ENCODE results near the gene SETDB1. TPM values are rescaled to one million over a fixed set of nuclear protein-coding genes. Genes with fewer than 3 reads are reported as not detected.

SETDB1 gene
- total and polyA plus RNA-seq, 2 donors from 2014 or later: 12.1 to 51.6 TPM

DNA sequence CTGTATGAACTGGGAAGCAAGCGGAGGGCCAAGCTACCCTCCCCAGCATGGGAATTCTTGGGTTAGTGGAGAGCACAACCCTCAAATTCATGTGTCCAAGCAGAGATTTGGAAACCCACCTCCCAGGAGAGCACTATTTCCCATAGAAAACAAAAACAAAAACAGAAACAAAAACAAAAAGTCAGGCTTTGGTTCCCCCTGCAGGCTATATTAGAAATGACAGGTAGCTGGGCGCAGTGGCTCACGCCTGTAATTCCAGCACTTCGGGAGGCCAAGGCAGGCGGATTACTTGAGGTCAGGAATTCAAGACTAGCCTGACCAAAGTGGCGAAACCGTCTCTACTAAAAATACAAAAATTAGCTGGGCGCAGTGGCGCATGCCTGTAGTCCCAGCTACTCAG, 69.7 kb downstream of the SETDB1 start:
- peak overlapping the region in 1 of 3 donors; percentile 1 for H3K9ac ChIP-seq (ENCODE audit: low read length in 3 of 3)
- no peaks in the 10 kb centered on the region for H3K9me3 ChIP-seq (ENCODE audit: control insufficient read depth in 2 of 3, insufficient read depth in 1 of 3, low read length in 3 of 3)
- H3K4me1 ChIP-seq (ENCODE audit: control insufficient read depth in 2 of 3, insufficient read depth in 2 of 3, low read depth in 1 of 3, low read length in 3 of 3): peaks cover 0 to 5% (median 0%) of the 10 kb centered on the region in 3 donors
- peaks cover 0 to 30% (median 13%) of the 10 kb centered on the region in 3 donors for H3K36me3 ChIP-seq (ENCODE audit: control insufficient read depth in 2 of 3, insufficient read depth in 3 of 3, low read length in 3 of 3)
- intact Hi-C loops (cut with DNase I): no loop called here
- peak in 3 of 5 donors; percentile 40 to 59 (median 51) for DNase-seq
- no peak overlapping the region for H3K27ac ChIP-seq (ENCODE audit: low read depth in 2 of 2, low read length in 2 of 2)
- H3K4me3 ChIP-seq (ENCODE audit: low read length in 3 of 3): no peak overlapping the region
- TF ChIP-seq, protein P1, sequence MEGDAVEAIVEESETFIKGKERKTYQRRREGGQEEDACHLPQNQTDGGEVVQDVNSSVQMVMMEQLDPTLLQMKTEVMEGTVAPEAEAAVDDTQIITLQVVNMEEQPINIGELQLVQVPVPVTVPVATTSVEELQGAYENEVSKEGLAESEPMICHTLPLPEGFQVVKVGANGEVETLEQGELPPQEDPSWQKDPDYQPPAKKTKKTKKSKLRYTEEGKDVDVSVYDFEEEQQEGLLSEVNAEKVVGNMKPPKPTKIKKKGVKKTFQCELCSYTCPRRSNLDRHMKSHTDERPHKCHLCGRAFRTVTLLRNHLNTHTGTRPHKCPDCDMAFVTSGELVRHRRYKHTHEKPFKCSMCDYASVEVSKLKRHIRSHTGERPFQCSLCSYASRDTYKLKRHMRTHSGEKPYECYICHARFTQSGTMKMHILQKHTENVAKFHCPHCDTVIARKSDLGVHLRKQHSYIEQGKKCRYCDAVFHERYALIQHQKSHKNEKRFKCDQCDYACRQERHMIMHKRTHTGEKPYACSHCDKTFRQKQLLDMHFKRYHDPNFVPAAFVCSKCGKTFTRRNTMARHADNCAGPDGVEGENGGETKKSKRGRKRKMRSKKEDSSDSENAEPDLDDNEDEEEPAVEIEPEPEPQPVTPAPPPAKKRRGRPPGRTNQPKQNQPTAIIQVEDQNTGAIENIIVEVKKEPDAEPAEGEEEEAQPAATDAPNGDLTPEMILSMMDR (IDR thresholded peaks at IDR 0.05; ENCODE audit: borderline replicate concordance, extremely low read depth, insufficient read depth): peak; percentile 81
- no peaks in the 10 kb centered on the region for H3K27me3 ChIP-seq (ENCODE audit: control insufficient read depth, insufficient read depth, low read length)
- FAIRE-seq: no peak

DNA sequence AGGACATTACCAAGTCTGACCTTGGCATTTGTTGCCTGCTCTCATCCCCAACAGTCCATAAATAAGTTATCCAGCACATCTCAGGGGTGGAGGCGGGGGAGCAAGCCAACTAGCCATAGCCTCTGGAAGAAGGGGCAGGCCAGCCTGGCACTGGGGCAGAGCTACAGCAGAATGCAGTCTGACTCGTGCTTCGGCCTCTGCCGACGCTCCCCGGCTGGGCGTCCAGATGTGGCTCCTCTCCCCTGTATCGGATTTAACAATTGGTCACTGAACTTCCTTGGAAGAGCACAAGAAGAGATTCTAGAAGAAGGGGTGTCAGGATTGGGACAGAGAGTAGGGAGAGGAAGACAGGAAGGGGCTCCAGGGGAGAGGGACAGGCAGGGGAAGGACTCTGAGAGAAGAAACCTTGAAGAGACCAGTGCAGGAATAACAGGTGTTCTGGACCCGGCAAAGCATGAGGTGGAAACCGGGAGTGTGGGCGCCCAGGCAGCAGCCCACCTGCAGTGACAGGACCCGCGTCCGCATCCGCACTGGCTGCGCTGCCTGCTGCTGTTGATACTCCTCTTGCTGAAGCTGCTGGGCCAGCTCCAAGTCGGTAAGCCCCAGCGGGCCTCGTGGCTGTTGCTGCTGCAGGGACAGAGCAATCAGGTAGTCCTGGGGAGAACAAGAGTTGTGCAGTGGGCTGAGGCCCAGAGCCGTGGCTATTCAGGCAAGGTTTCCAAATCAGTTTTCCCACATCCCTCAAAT, 71.1 kb downstream of the SETDB1 start:
- Histone ChIP-seq H3K9ac (ENCODE audit: low read length in 3 of 3) (no peak overlapping the region), H3K4me3 (ENCODE audit: low read length in 3 of 3) (no peak overlapping the region), H3K9me3 (ENCODE audit: control insufficient read depth in 2 of 3, insufficient read depth in 1 of 3, low read length in 3 of 3) (no peaks in the 10 kb centered on the region), H3K4me1 (ENCODE audit: control insufficient read depth in 2 of 3, insufficient read depth in 2 of 3, low read depth in 1 of 3, low read length in 3 of 3) (peaks cover 0 to 13% (median under 1%) of the 10 kb centered on the region in 3 donors), H3K27me3 (ENCODE audit: control insufficient read depth, insufficient read depth, low read length) (no peaks in the 10 kb centered on the region), H3K27ac (ENCODE audit: low read depth in 2 of 2, low read length in 2 of 2) (no peak overlapping the region), H3K36me3 (ENCODE audit: control insufficient read depth in 2 of 3, insufficient read depth in 3 of 3, low read length in 3 of 3) (peaks cover 0 to 44% (median 18%) of the 10 kb centered on the region in 3 donors)
- no peak for DNase-seq
- no peak for FAIRE-seq
- TF ChIP-seq, protein P1 (IDR thresholded peaks at IDR 0.05; ENCODE audit: borderline replicate concordance, extremely low read depth, insufficient read depth): no peak
- intact Hi-C loops (cut with DNase I): no loop called here

DNA sequence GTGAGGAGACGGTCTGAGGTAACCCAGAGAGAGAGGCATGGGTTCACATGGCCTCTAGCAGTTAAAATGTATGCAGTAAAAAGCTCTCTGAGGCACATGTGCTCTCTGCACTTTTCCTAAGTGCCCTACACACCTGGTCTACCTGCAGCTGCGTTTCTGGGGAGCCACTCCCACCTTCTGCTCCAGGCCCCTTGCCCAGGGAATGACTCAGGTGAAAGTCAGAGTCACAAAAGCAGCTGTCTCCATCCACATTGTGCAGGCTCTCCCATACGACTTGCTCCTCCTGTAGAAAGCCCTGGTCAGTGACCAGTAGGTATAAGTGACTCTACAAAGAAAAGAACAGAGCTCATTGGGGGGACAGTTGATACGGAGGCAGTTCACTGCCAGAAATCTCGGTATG, 71.8 kb downstream of the SETDB1 start:
- H3K9ac ChIP-seq (ENCODE audit: low read length in 3 of 3): no peak overlapping the region
- H3K4me3 ChIP-seq (ENCODE audit: low read length in 3 of 3): no peak overlapping the region
- no peak for FAIRE-seq
- TF ChIP-seq, protein P1 (IDR thresholded peaks at IDR 0.05; ENCODE audit: borderline replicate concordance, extremely low read depth, insufficient read depth): no peak
- H3K4me1 ChIP-seq (ENCODE audit: control insufficient read depth in 2 of 3, insufficient read depth in 2 of 3, low read depth in 1 of 3, low read length in 3 of 3): peaks cover under 1 to 19% (median 7%) of the 10 kb centered on the region in 3 donors
- H3K36me3 ChIP-seq (ENCODE audit: control insufficient read depth in 2 of 3, insufficient read depth in 3 of 3, low read length in 3 of 3): peaks cover 0 to 46% (median 18%) of the 10 kb centered on the region in 3 donors
- H3K27ac ChIP-seq (ENCODE audit: low read depth in 2 of 2, low read length in 2 of 2): no peak overlapping the region
- H3K9me3 ChIP-seq (ENCODE audit: control insufficient read depth in 2 of 3, insufficient read depth in 1 of 3, low read length in 3 of 3): no peaks in the 10 kb centered on the region
- no peaks in the 10 kb centered on the region for H3K27me3 ChIP-seq (ENCODE audit: control insufficient read depth, insufficient read depth, low read length)
- no peak for DNase-seq
- intact Hi-C loops (cut with DNase I): no loop called here

Data from kidney (tissue), 14 donors.